NCI-H524 (cell line): ENCODE results near the gene AEBP1.

Experiments
- DNase-seq, 2 experiments: peaks; one replicate each; lab custom pipeline; 2025; lab: John Stamatoyannopoulos, UW

Gene AEBP1

GRCh38 chr7:44085546-44085945 is 18.6 kb upstream of the AEBP1 start:
- DNase-seq: no peak

- DNase-seq: no peak
Measured at GRCh38 chr7:44086627-44087026, 17.5 kb upstream of the AEBP1 start.

GRCh38 chr7:44087911-44088838 is 16.0 kb upstream of the AEBP1 start:
- DNase-seq: no peak

- no peak for DNase-seq
Measured at GRCh38 chr7:44093102-44093641, 11.0 kb upstream of the AEBP1 start.

- no peak for DNase-seq
Measured at GRCh38 chr7:44094365-44094764, 9.8 kb upstream of the AEBP1 start.

GRCh38 chr7:44094883-44095592 is 9.1 kb upstream of the AEBP1 start:
- no peak for DNase-seq

GRCh38 chr7:44095781-44096180 is 8.4 kb upstream of the AEBP1 start:
- DNase-seq: no peak

GRCh38 chr7:44096326-44096881 is 7.7 kb upstream of the AEBP1 start:
- DNase-seq: no peak

- DNase-seq: no peak
Measured at GRCh38 chr7:44097064-44097932, 6.8 kb upstream of the AEBP1 start.

GRCh38 chr7:44098092-44099068 is 5.8 kb upstream of the AEBP1 start:
- DNase-seq: no peak

GRCh38 chr7:44099669-44100068 is 4.5 kb upstream of the AEBP1 start:
- DNase-seq: no peak

GRCh38 chr7:44100458-44101302 is 3.5 kb upstream of the AEBP1 start:
- DNase-seq: no peak

- DNase-seq: no peak
Measured at GRCh38 chr7:44101303-44101965, 2.7 kb upstream of the AEBP1 start.

- no peak for DNase-seq
Measured at GRCh38 chr7:44101966-44102845, 1.9 kb upstream of the AEBP1 start.

- DNase-seq: no peak
Measured at GRCh38 chr7:44102846-44103565, 1.1 kb upstream of the AEBP1 start.

- DNase-seq: no peak
Measured at GRCh38 chr7:44103566-44103922, 601 bp upstream of the AEBP1 start.
